Pancreas (tissue), 10 donors: ENCODE measurements around the gene CXADR. TPM values are rescaled to one million over a fixed set of nuclear protein-coding genes. Genes with fewer than 3 reads are reported as not detected.
A peak's percentile ranks its signal among the peaks of the same experiment; 100 is the strongest.

Experiments
- ATAC-seq, 4 donors: fragments of 200-7000 bp; cut with Tn5 transposase; one replicate each; pipeline versions ENCODE4 v1.8.0 to v1.9.1; 2020; ENCODE audit warnings: mild to moderate bottlenecking in 4 of 4, moderate library complexity in 4 of 4
- DNase-seq, 6 donors: peaks; one replicate each; pipeline ENCODE4 v3.0.0-alpha.2; 2020
- FAIRE-seq: peaks from 2 replicates; lab custom pipeline; 2012; peaks lifted over from hg19 to GRCh38; lab: Jason Lieb, UNC
- H3K27ac ChIP-seq, 4 donors: fragments of 200-600 bp; sonication (generic); 1 replicate in 3 of 4; 2 replicates in 1 of 4; pipeline versions ENCODE4 v1.5.0 to v1.8.0; 2020
- H3K27me3 ChIP-seq, 4 donors: fragments of 200-600 bp; one replicate each; pipeline ENCODE4 v1.8.0; 2021
- H3K36me3 ChIP-seq, 3 donors: fragments of 200-600 bp; sonication (generic) in 1 of 3; one replicate each; pipeline versions ENCODE4 v1.5.0 to v1.8.0; 2020 to 2021
- H3K4me1 ChIP-seq, 3 donors: fragments of 200-600 bp; one replicate each; pipeline ENCODE4 v1.8.0; 2021
- H3K4me3 ChIP-seq, 4 donors: fragments of 200-600 bp; sonication (generic) in 2 of 4; one replicate each; pipeline versions ENCODE4 v1.5.0 to v1.8.0; 2020 to 2021
- H3K9me3 ChIP-seq, 4 donors: fragments of 200-600 bp; one replicate each; pipeline ENCODE4 v1.8.0; 2021
- CTCF ChIP-seq, 4 donors: fragments of 200-600 bp; sonication (generic) in 3 of 4; IDR thresholded peaks; one replicate each; pipeline versions ENCODE4 v1.5.0 to v1.8.0; 2021; ENCODE audit warnings: antibody characterized with exemption in 4 of 4
- WGBS, 2 donors: extraction: QIAGEN DNeasy Blood & Tissue Kit; methylation state at CpG; one replicate each; pipeline ENCODE4 v1.1.7; 2013; 5-methylcytosine and 5-hydroxymethylcytosine counted together
- intact Hi-C, 3 donors: fragments of 100-400 bp; cut with DNase I; formaldehyde crosslinking; loops; one replicate each; pipeline versions ENCODE4 v1.11.1 to v1.14.2; 2022
- polyA plus RNA-seq, 2 donors: library from polyadenylated mRNA; stranded (reverse); fragments of 200-250 nt; gene quantifications; one replicate each; pipeline ENCODE4 v1.2.3, GENCODE V29; 2013
- total RNA-seq, 6 donors: library from RNA; stranded (reverse); fragmentation: NEBNext Ultra II Directional in 4 of 6; extraction: Animal tissue kit (Norgen Biotek cat#: 25700) in 4 of 6; gene quantifications; one replicate each; pipeline versions ENCODE4 v1.2.1 to v1.2.4, GENCODE V29; 2021 to 2023
- donor health status: healthy with polysubstance abuse.
- donor health status: DM: no; HTN: no; CAD: no; lungs with moderate emphysema.
- donor health status: DM: no; HTN: no; CAD: no.
- donor health status: control.
- donor health status: control.
- donor health status: Bipolar disorder and iron deficiency.
- donor health status: DM: yes; HTN: yes; CAD: no.
- donor health status: DM: no; HTN: no; CAD: no.
- donor health status: DM: no; HTN: no; CAD: no.
- donor health status: DM: yes; HTN: yes; CAD: no.

Gene CXADR
- total and polyA plus RNA-seq, 8 donors, result 5.1 to 24.8 (median 15.1) TPM

DNA sequence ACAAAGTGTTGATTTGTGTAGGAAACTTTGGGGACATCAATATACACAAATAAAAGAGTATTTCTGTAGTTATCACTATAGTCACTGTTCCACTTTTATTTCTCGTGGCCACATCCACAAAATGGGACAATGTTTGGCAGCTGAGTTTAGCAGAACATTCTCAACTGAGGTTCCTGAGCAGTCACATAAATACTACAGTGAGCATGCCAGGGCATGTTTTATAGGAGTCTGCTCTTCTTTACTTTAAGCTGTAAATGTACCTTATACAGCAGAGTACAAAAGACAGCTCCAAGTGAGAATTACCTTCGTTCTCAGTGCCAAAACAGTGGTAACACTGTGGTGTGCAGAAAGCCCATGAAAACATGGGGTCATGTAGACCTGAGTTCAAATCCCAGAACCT lies 94.8 kb downstream of the CXADR start:
- FAIRE-seq (no peak), ATAC-seq (no peak), DNase-seq (no peak)
- H3K4me3 ChIP-seq, result no peak overlapping the region
- H3K27ac ChIP-seq, result no peak overlapping the region
- TF ChIP-seq CTCF (IDR thresholded peaks at IDR 0.05), result no peak
- WGBS, 2 donors, result 94 to 97% methylated on average over 2 of the region's 2 CpGs
- intact Hi-C loops, result no loop called here
- peaks cover 0 to 11% (median 0%) of the 10 kb centered on the region in 3 donors for H3K36me3 ChIP-seq
- no peaks in the 10 kb centered on the region for H3K27me3 ChIP-seq
- H3K4me1 ChIP-seq, result peaks cover 5% of the 10 kb centered on the region in 3 donors
- H3K9me3 ChIP-seq, result no peaks in the 10 kb centered on the region

DNA sequence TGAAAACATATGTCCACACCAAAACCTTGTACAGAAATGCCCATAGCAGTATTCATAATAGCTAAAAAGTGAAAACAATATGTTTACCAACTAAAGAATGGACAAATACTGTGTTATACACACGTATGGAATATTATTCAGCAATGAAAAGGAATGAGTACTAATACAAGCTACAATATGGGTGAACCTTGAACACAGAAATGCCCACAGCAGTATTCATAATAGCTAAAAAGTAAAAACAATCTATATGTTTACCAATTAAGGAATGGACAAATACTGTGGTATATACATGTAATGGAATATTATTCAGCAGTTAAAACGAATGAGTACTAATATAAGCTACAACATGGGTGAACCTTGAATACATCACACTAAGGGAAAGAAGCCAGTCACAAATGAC lies 96.8 kb downstream of the CXADR start:
- intact Hi-C loops, result no loop called here
- DNase-seq (no peak), FAIRE-seq (no peak), ATAC-seq (no peak)
- Histone ChIP-seq H3K36me3 (peaks cover 0 to 4% (median 0%) of the 10 kb centered on the region in 3 donors), H3K27me3 (no peaks in the 10 kb centered on the region), H3K9me3 (no peaks in the 10 kb centered on the region), H3K4me3 (no peak overlapping the region), H3K27ac (no peak overlapping the region), H3K4me1 (peaks cover 5% of the 10 kb centered on the region in 3 donors)
- TF ChIP-seq CTCF (IDR thresholded peaks at IDR 0.05), result no peak
- 92 to 93% methylated on average over 2 of the region's 2 CpGs for WGBS, 2 donors

DNA sequence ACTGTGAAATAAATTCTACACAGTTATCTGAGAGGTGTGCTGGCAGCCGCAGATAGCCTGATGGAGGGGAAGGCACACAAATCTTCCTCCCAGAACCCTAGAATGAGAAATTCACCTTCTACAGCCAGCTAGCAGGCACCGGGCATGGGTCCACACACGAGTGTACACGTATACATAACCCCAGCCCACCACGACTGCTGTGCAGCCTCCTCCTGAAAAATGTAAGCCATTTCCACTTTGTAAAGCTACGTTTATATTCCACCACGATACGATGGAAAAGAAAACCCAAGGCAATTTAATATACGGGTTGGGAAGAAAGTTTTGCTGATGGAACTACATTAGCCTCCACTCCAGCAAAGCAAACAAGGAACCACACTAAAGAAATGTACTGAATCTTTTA lies 98.1 kb downstream of the CXADR start:
- H3K4me3 ChIP-seq, result peak overlapping the region in 3 of 4 donors; percentile 58 to 81 (median 71)
- FAIRE-seq (no peak), DNase-seq (peak in 3 of 6 donors; percentile 14 to 28 (median 18)), ATAC-seq (peak in 2 of 4 donors; percentile 3 to 9)
- H3K4me1 ChIP-seq, result peaks cover 5% of the 10 kb centered on the region in 3 donors
- H3K27me3 ChIP-seq, result no peaks in the 10 kb centered on the region
- H3K9me3 ChIP-seq, result no peaks in the 10 kb centered on the region
- intact Hi-C loops, result no loop called here
- peak overlapping the region; percentile 50 to 88 (median 70) for H3K27ac ChIP-seq
- peaks cover 0 to 4% (median 0%) of the 10 kb centered on the region in 3 donors for H3K36me3 ChIP-seq
- no peak for TF ChIP-seq CTCF (IDR thresholded peaks at IDR 0.05)
- 11 to 12% methylated on average over 9 of the region's 9 CpGs for WGBS, 2 donors

DNA sequence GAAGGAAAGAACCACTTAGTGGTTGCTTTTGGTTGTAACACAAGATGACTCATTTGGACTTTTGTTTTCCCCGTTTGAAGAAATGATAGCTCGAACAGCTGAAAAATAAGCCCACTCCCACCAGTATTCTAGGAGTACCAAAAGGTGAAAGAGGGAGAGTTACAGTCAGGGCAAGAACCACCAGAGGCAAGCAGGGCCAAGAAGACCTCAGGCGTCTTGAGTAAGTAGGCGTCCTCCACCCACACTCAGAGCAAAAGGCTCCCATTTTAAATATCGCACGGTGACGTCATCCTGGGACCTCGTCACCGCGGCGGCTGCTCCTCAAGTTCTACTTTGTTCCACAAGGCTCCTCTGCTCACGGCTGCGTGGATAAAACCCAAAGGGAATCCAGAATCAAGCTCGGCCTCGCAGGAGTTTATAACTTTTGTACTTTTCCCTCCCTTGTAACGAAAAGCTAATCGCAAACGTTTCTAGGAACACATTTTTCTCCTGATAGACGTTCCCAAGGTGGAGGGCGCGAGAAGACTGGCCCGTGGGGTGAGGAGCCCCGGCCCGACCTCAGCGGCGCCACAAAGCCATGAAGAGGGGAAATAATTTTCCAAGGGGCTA lies 98.7 kb downstream of the CXADR start:
- peak overlapping the region; percentile 49 to 81 (median 64) for H3K4me3 ChIP-seq
- peaks cover 0 to 4% (median 0%) of the 10 kb centered on the region in 3 donors for H3K36me3 ChIP-seq
- H3K4me1 ChIP-seq, result peaks cover 5% of the 10 kb centered on the region in 3 donors
- TF ChIP-seq CTCF (IDR thresholded peaks at IDR 0.05), result no peak
- H3K27ac ChIP-seq, result peak overlapping the region; percentile 50 to 88 (median 70)
- ATAC-seq (peak; percentile 69 to 81 (median 72)), DNase-seq (peak; percentile 56 to 81 (median 75)), FAIRE-seq (peak; percentile 37)
- intact Hi-C loops, result no loop called here
- H3K27me3 ChIP-seq, result no peaks in the 10 kb centered on the region
- WGBS, 2 donors, result 0% methylated on average over 26 of the region's 26 CpGs
- no peaks in the 10 kb centered on the region for H3K9me3 ChIP-seq

DNA sequence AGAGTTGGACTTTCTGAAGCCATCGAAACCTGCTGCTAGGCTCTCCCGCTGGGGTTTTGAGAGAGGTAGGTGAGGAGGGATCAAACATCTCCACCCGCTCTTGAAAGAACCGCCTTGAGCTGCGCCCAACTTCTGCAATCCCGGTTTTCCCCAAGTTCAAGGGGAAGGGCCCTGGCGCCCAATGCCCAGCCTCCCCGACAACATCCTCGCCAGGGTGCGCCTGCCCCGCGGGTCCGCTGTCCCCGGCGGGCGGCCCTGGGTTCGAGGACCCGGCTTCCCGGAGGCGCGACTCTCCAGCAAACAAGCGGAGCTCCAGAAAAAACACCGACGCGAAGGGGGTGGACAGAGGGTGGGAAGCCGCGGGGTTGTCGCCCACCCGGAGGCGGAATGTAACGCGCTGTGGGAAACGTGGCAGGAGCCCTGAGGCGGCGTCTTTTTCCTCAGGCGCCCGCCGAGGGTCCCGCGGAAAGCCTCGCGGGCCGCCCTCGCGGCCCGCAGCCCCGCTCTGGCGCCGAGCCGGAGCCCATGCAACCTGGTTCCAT lies 99.3 kb downstream of the CXADR start:
- no peak for TF ChIP-seq CTCF (IDR thresholded peaks at IDR 0.05)
- ATAC-seq, result peak; percentile 43 to 65 (median 51)
- Histone ChIP-seq H3K36me3 (peaks cover 0 to 4% (median 0%) of the 10 kb centered on the region in 3 donors), H3K27me3 (no peaks in the 10 kb centered on the region), H3K4me3 (peak overlapping the region; percentile 49 to 81 (median 64)), H3K27ac (peak overlapping the region; percentile 50 to 88 (median 70)), H3K9me3 (no peaks in the 10 kb centered on the region), H3K4me1 (peaks cover 5% of the 10 kb centered on the region in 3 donors)
- WGBS, 2 donors, result 0 to 1% methylated on average over 32 to 50 of the region's 50 CpGs
- intact Hi-C loops, result no loop called here
- FAIRE-seq, result no peak
- peak; percentile 31 to 76 (median 54) for DNase-seq
